GM15510 (cell line): Measurements from ENCODE around the gene PACS1.

Experiments used
- POLR2A ChIP-seq: IDR thresholded peaks from 3 replicates; pipeline ENCODE4 v1.6.1; 2011; ENCODE audit warnings: borderline replicate concordance; ENCODE audit not compliant: insufficient read length; ENCODE audit errors: extremely low read depth

PACS1 gene

GRCh38 chr11:66247295-66247694, 177.2 kb downstream of the PACS1 start:
- TF ChIP-seq POLR2A: no peak

- TF ChIP-seq POLR2A: no peak
These were observed 177.7 kb downstream of the PACS1 start for GRCh38 chr11:66247801-66248200.

- TF ChIP-seq POLR2A: no peak
These were observed 178.8 kb downstream of the PACS1 start for GRCh38 chr11:66248903-66249302.

- TF ChIP-seq POLR2A: no peak
These were observed 181.7 kb downstream of the PACS1 start for GRCh38 chr11:66251809-66252208.

- no peak for TF ChIP-seq POLR2A
These were observed 188.4 kb downstream of the PACS1 start for GRCh38 chr11:66258473-66258893.

- TF ChIP-seq POLR2A: no peak
These were observed 189.2 kb downstream of the PACS1 start for GRCh38 chr11:66259225-66259624.

GRCh38 chr11:66259956-66260355, 189.9 kb downstream of the PACS1 start:
- TF ChIP-seq POLR2A: no peak

GRCh38 chr11:66261578-66261977, 191.5 kb downstream of the PACS1 start:
- TF ChIP-seq POLR2A: no peak

GRCh38 chr11:66262191-66262590, 192.1 kb downstream of the PACS1 start:
- TF ChIP-seq POLR2A: no peak

GRCh38 chr11:66262696-66263095, 192.6 kb downstream of the PACS1 start:
- no peak for TF ChIP-seq POLR2A

GRCh38 chr11:66263231-66263630, 193.2 kb downstream of the PACS1 start:
- TF ChIP-seq POLR2A: no peak

GRCh38 chr11:66263785-66264184, 193.7 kb downstream of the PACS1 start:
- TF ChIP-seq POLR2A: no peak

- TF ChIP-seq POLR2A: no peak
These were observed 194.3 kb downstream of the PACS1 start for GRCh38 chr11:66264383-66264782.

GRCh38 chr11:66264914-66265313, 194.8 kb downstream of the PACS1 start:
- no peak for TF ChIP-seq POLR2A

GRCh38 chr11:66265531-66266377, 195.7 kb downstream of the PACS1 start:
- TF ChIP-seq POLR2A: no peak

- no peak for TF ChIP-seq POLR2A
These were observed 196.4 kb downstream of the PACS1 start for GRCh38 chr11:66266378-66267038.
